ENCODE measurements around the gene PGBD1. TPM values are rescaled to one million over a fixed set of nuclear protein-coding genes. Genes with fewer than 3 reads are reported as not detected.

The PGBD1 gene
- total RNA-seq, 4 donors from 2014 or later: 0.75 to 3.2 (median 2.3) TPM

Small RNAs within 50 kb of the gene (small RNA-seq; reads per million reads assigned to genes)
- gene AL021997.1 (0 reads per million in 4 donors), gene AL021997.2 (0 reads per million in 4 donors)

Other genes with a start within 250 kb of the PGBD1 start
- 10 to 100 TPM in 1 of 4 donors, 1 to 10 TPM in 3; 1.1 to 20.1 (median 3.8) TPM for gene ZNF165, start 201.0 kb upstream of the PGBD1 start, total RNA-seq
- 10 to 100 TPM in 1 of 4 donors, 1 to 10 TPM in 2, not detected in 1; 7.5 to 19.5 (median 9.5) TPM for gene ZSCAN16, start 157.0 kb upstream of the PGBD1 start, total RNA-seq
- gene ZKSCAN8, start 139.7 kb upstream of the PGBD1 start, total RNA-seq: 10 to 100 TPM; 12.3 to 37.0 (median 15.5) TPM
- 10 to 100 TPM; 12.6 to 26.1 (median 16.7) TPM for gene ZSCAN9, start 56.3 kb upstream of the PGBD1 start, total RNA-seq
- 1 to 10 TPM in 3 of 4 donors, under 1 TPM in 1; 0.60 to 9.0 (median 4.9) TPM for gene ZKSCAN4, start 29.3 kb upstream of the PGBD1 start, total RNA-seq
- 1 to 10 TPM in 1 of 4 donors, under 1 TPM in 2, not detected in 1; 0.55 to 7.9 (median 0.64) TPM for gene NKAPL, start 22.3 kb upstream of the PGBD1 start, total RNA-seq
- gene ZSCAN26, start 14.4 kb upstream of the PGBD1 start, total RNA-seq: 10 to 100 TPM; 13.9 to 19.4 (median 17.6) TPM
- gene ZSCAN31, start 54.6 kb downstream of the PGBD1 start, total RNA-seq: 10 to 100 TPM in 3 of 4 donors, 1 to 10 TPM in 1; 9.0 to 28.3 (median 17.0) TPM
- gene ZKSCAN3, start 68.4 kb downstream of the PGBD1 start, total RNA-seq: 1 to 10 TPM; 1.4 to 5.2 (median 4.3) TPM
- 1 to 10 TPM; 1.2 to 6.2 (median 3.5) TPM for gene ZSCAN12, start 118.2 kb downstream of the PGBD1 start, total RNA-seq
- 10 to 100 TPM in 1 of 4 donors, 1 to 10 TPM in 1, under 1 TPM in 1, not detected in 1; 0.55 to 17.1 (median 2.5) TPM for gene ZSCAN23, start 161.9 kb downstream of the PGBD1 start, total RNA-seq
- not detected for gene GPX6, start 234.2 kb downstream of the PGBD1 start, total RNA-seq
- not detected for gene GPX5, start 244.3 kb downstream of the PGBD1 start, total RNA-seq

Data from transverse colon (tissue), 4 donors.